C4-2B (cell line): ENCODE data around the gene KIF26B.

Source experiments
- CTCF ChIP-seq: fragments of 450-650 bp; conservative IDR thresholded peaks from 2 replicates; pipeline ENCODE4 v1.5.1; 2017; ENCODE audit warnings: mild to moderate bottlenecking
- ZFX ChIP-seq: fragments of 450-650 bp; IDR thresholded peaks from 2 replicates; pipeline ENCODE4 v1.6.1; 2017

- no peak for TF ChIP-seq CTCF
- TF ChIP-seq ZFX, result no peak
Observed at GRCh38 chr1:245306020-245306419, 151.2 kb downstream of the KIF26B start.
